HG02610 (cell line): ENCODE data around the gene TOX2.
A peak's percentile ranks its signal among the peaks of the same experiment; 100 is the strongest.

Experiments used
- ATAC-seq: cut with Tn5 transposase; IDR thresholded peaks from one replicate; pipeline ENCODE4 v1.9.1; 2021; ENCODE audit warnings: mild to moderate bottlenecking, moderate library complexity; ENCODE audit not compliant: unreplicated experiment

TOX2 gene

GRCh38 chr20:44052166-44052565, 137.5 kb downstream of the TOX2 start:
- ATAC-seq, result no peak

- ATAC-seq, result no peak
These were observed 138.4 kb downstream of the TOX2 start for GRCh38 chr20:44053046-44053445.

GRCh38 chr20:44054118-44054517, 139.5 kb downstream of the TOX2 start:
- no peak for ATAC-seq

- ATAC-seq, result no peak
These were observed 140.2 kb downstream of the TOX2 start for GRCh38 chr20:44054849-44055248.

- no peak for ATAC-seq
These were observed 141.5 kb downstream of the TOX2 start for GRCh38 chr20:44056010-44056698.

- no peak for ATAC-seq
These were observed 143.3 kb downstream of the TOX2 start for GRCh38 chr20:44057698-44058675.

- ATAC-seq, result no peak
These were observed 150.1 kb downstream of the TOX2 start for GRCh38 chr20:44064501-44065400.

GRCh38 chr20:44065401-44066340, 151.0 kb downstream of the TOX2 start:
- no peak for ATAC-seq

GRCh38 chr20:44066645-44067606, 152.3 kb downstream of the TOX2 start:
- ATAC-seq, result no peak

- no peak for ATAC-seq
These were observed 153.0 kb downstream of the TOX2 start for GRCh38 chr20:44067650-44068081.

GRCh38 chr20:44068316-44069201, 153.9 kb downstream of the TOX2 start:
- no peak for ATAC-seq

- ATAC-seq, result peak; percentile 34
These were observed 154.8 kb downstream of the TOX2 start for GRCh38 chr20:44069203-44070011.

- ATAC-seq, result no peak
These were observed 155.7 kb downstream of the TOX2 start for GRCh38 chr20:44070139-44070900.

- no peak for ATAC-seq
These were observed 156.4 kb downstream of the TOX2 start for GRCh38 chr20:44071057-44071456.

- no peak for ATAC-seq
These were observed 157.0 kb downstream of the TOX2 start for GRCh38 chr20:44071526-44072111.

GRCh38 chr20:44072384-44072783, 157.7 kb downstream of the TOX2 start:
- peak; percentile 55 for ATAC-seq
